HT-29 (cell line): Measurements from ENCODE around the gene PTPRD. TPM values are rescaled to one million over a fixed set of nuclear protein-coding genes. Genes with fewer than 3 reads are reported as not detected.

Source experiments
- DNase-seq: peaks from one replicate; pipeline ENCODE4 v3.0.0-alpha.2; 2015; ENCODE audit warnings: low spot score
- total RNA-seq: library from RNA; depleted of rRNA; stranded (reverse); fragments of >200 nt; shearing (Covaris generic); gene quantifications from 2 replicates; pipeline ENCODE4 v1.2.3, GENCODE V29; 2014

The PTPRD gene
- total RNA-seq, 1 experiment from 2014 or later = not detected

GRCh38 chr9:10054456-10054855 lies 558.3 kb downstream of the PTPRD start:
- no peak for DNase-seq

- DNase-seq = no peak
Measured at GRCh38 chr9:10052916-10053315, 559.9 kb downstream of the PTPRD start.

- DNase-seq = no peak
Measured at GRCh38 chr9:10052181-10052580, 560.6 kb downstream of the PTPRD start.

- no peak for DNase-seq
Measured at GRCh38 chr9:10050016-10050415, 562.8 kb downstream of the PTPRD start.

GRCh38 chr9:10048994-10049393 lies 563.8 kb downstream of the PTPRD start:
- no peak for DNase-seq

GRCh38 chr9:10045598-10045997 lies 567.2 kb downstream of the PTPRD start:
- DNase-seq = peak; percentile 28

GRCh38 chr9:10041726-10042229 lies 571.0 kb downstream of the PTPRD start:
- DNase-seq = no peak

- no peak for DNase-seq
Measured at GRCh38 chr9:10036095-10036494, 576.7 kb downstream of the PTPRD start.

GRCh38 chr9:10032166-10032565 lies 580.6 kb downstream of the PTPRD start:
- DNase-seq = no peak

GRCh38 chr9:10026443-10026984 lies 586.3 kb downstream of the PTPRD start:
- DNase-seq = no peak

GRCh38 chr9:10015755-10016154 lies 597.0 kb downstream of the PTPRD start:
- no peak for DNase-seq

GRCh38 chr9:10014889-10015288 lies 597.9 kb downstream of the PTPRD start:
- no peak for DNase-seq

GRCh38 chr9:10009401-10009800 lies 603.4 kb downstream of the PTPRD start:
- no peak for DNase-seq

GRCh38 chr9:10008101-10008799 lies 604.6 kb downstream of the PTPRD start:
- DNase-seq = no peak

GRCh38 chr9:10007356-10007755 lies 605.4 kb downstream of the PTPRD start:
- no peak for DNase-seq

GRCh38 chr9:10005206-10005605 lies 607.6 kb downstream of the PTPRD start:
- DNase-seq = no peak

- no peak for DNase-seq
Measured at GRCh38 chr9:10003047-10003446, 609.8 kb downstream of the PTPRD start.

- no peak for DNase-seq
Measured at GRCh38 chr9:10000669-10001068, 612.1 kb downstream of the PTPRD start.

- peak; percentile 31 for DNase-seq
Measured at GRCh38 chr9:9998491-9999287, 614.1 kb downstream of the PTPRD start.

GRCh38 chr9:9997585-9997984 lies 615.2 kb downstream of the PTPRD start:
- DNase-seq = no peak

- no peak for DNase-seq
Measured at GRCh38 chr9:9996259-9996658, 616.5 kb downstream of the PTPRD start.

GRCh38 chr9:9992936-9993335 lies 619.9 kb downstream of the PTPRD start:
- DNase-seq = no peak

- DNase-seq = no peak
Measured at GRCh38 chr9:9973062-9973461, 639.7 kb downstream of the PTPRD start.
